Measurements from ENCODE around the gene TMEM50A.
"Not testable (repeated sequence)": the region's sequence is repeated elsewhere in the genome, so short reads cannot be mapped to it uniquely, and the experiment has no call there.

GRCh38 chr1:25382543-25382942 lies 44.4 kb downstream of the TMEM50A start:
- TF ChIP-seq ATF3 (IDR thresholded peaks at IDR 0.05); ATF3 (CRISPR knock-in tag; conservative IDR thresholded peaks at IDR 0.05); ZNF830 (CRISPR knock-in tag; IDR thresholded peaks at IDR 0.05); CTCF (IDR thresholded peaks at IDR 0.05 in 2 of 3, conservative IDR thresholded peaks at IDR 0.05 in 1 of 3; ENCODE audit: insufficient read depth in 2 of 3, low read depth in 1 of 3, low read length in 3 of 3); GABPA (tag; conservative IDR thresholded peaks at IDR 0.05; ENCODE audit: low read depth); ZNF121 (CRISPR knock-in tag; conservative IDR thresholded peaks at IDR 0.05); MTA1 (IDR thresholded peaks at IDR 0.05; ENCODE audit: borderline replicate concordance); E2F8 (IDR thresholded peaks at IDR 0.05; ENCODE audit: low read depth, partially characterized antibody): not testable (repeated sequence)
